GM10266 (cell line): ENCODE results near the gene R3HDM2.

Source experiments
- DNase-seq: peaks from one replicate; pipeline ENCODE4 v3.0.0; 2012; ENCODE audit errors: extremely low spot score
- CTCF ChIP-seq: IDR thresholded peaks from 2 replicates; pipeline ENCODE4 v1.5.1; 2012; ENCODE audit warnings: mild to moderate bottlenecking, low read depth; ENCODE audit not compliant: control insufficient read depth, insufficient read depth; ENCODE audit errors: missing control alignments

The R3HDM2 gene

GRCh38 chr12:57397441-57397840 lies 33.4 kb downstream of the R3HDM2 start:
- no peak for TF ChIP-seq CTCF
- DNase-seq, result no peak

GRCh38 chr12:57395121-57395520 lies 35.7 kb downstream of the R3HDM2 start:
- TF ChIP-seq CTCF, result no peak
- no peak for DNase-seq

GRCh38 chr12:57390174-57390573 lies 40.7 kb downstream of the R3HDM2 start:
- TF ChIP-seq CTCF, result no peak
- no peak for DNase-seq

- no peak for DNase-seq
- TF ChIP-seq CTCF, result no peak
Measured at GRCh38 chr12:57389033-57389432, 41.8 kb downstream of the R3HDM2 start.

- DNase-seq, result no peak
Measured at GRCh38 chr12:57388425-57388824, 42.4 kb downstream of the R3HDM2 start.

GRCh38 chr12:57386187-57386720 lies 44.6 kb downstream of the R3HDM2 start:
- no peak for DNase-seq
- no peak for TF ChIP-seq CTCF

More at GRCh38 chr12:57388425-57388824, 42.4 kb downstream of the R3HDM2 start:
- no peak for TF ChIP-seq CTCF

- DNase-seq, result peak; percentile 55
Measured at GRCh38 chr12:57385586-57385985, 45.3 kb downstream of the R3HDM2 start.

More at GRCh38 chr12:57385586-57385985, 45.3 kb downstream of the R3HDM2 start:
- no peak for TF ChIP-seq CTCF
